ENCODE results near the gene OBP2B.

The OBP2B gene

GRCh38 chr9:133163504-133164172, 45.4 kb downstream of the OBP2B start, which contains the start of gene GBGT1:
Gene GBGT1 (minus strand): TSS chr9:133163914. CDS start chr9:133162412, 1,502 bp downstream.
- Histone ChIP-seq H3K36me3 (ENCODE audit: insufficient read depth, low read length) (no peaks in the 10 kb centered on the region), H3K4me1 (ENCODE audit: insufficient read depth, low read length) (no peaks in the 10 kb centered on the region; the same call in 1 of the 2 replicates), H3K9ac (ENCODE audit: low read depth, low read length) (peak within 1 kb of the TSS; percentile 37), H3K27me3 (ENCODE audit: insufficient read depth, low read length) (peaks cover 24% of the 10 kb centered on the region), H3K4me3 (ENCODE audit: low read length) (peak within 1 kb of the TSS; percentile 56), H3K27ac (ENCODE audit: low read depth, low read length) (no peak within 1 kb of the TSS), H3K9me3 (ENCODE audit: insufficient read depth, low read depth, low read length) (no peaks in the 10 kb centered on the region)
- WGBS = 3% methylated on average over 56 of the region's 56 CpGs

GRCh38 chr9:133162861-133163503, 46.1 kb downstream of the OBP2B start:
- H3K4me3 ChIP-seq (ENCODE audit: low read length) = peak overlapping the region; percentile 56
- 22% methylated on average over 54 of the region's 54 CpGs for WGBS
- H3K9ac ChIP-seq (ENCODE audit: low read depth, low read length) = peak overlapping the region; percentile 37; the same call in 1 of the 2 replicates
- no peaks in the 10 kb centered on the region; the same call in 1 of the 2 replicates for H3K4me1 ChIP-seq (ENCODE audit: insufficient read depth, low read length)
- H3K27ac ChIP-seq (ENCODE audit: low read depth, low read length) = no peak overlapping the region
- peaks cover 24% of the 10 kb centered on the region for H3K27me3 ChIP-seq (ENCODE audit: insufficient read depth, low read length)
- H3K36me3 ChIP-seq (ENCODE audit: insufficient read depth, low read length) = no peaks in the 10 kb centered on the region
- no peaks in the 10 kb centered on the region for H3K9me3 ChIP-seq (ENCODE audit: insufficient read depth, low read depth, low read length)

- Histone ChIP-seq H3K9ac (ENCODE audit: low read depth, low read length) (no peak overlapping the region), H3K4me1 (ENCODE audit: insufficient read depth, low read length) (no peaks in the 10 kb centered on the region; the same call in 1 of the 2 replicates), H3K36me3 (ENCODE audit: insufficient read depth, low read length) (no peaks in the 10 kb centered on the region), H3K27ac (ENCODE audit: low read depth, low read length) (no peak overlapping the region), H3K9me3 (ENCODE audit: insufficient read depth, low read depth, low read length) (no peaks in the 10 kb centered on the region), H3K27me3 (ENCODE audit: insufficient read depth, low read length) (peaks cover 24% of the 10 kb centered on the region), H3K4me3 (ENCODE audit: low read length) (no peak overlapping the region)
- WGBS = 90% methylated on average over 4 of the region's 4 CpGs
Observed at GRCh38 chr9:133161547-133161950, 47.5 kb downstream of the OBP2B start.

DNA sequence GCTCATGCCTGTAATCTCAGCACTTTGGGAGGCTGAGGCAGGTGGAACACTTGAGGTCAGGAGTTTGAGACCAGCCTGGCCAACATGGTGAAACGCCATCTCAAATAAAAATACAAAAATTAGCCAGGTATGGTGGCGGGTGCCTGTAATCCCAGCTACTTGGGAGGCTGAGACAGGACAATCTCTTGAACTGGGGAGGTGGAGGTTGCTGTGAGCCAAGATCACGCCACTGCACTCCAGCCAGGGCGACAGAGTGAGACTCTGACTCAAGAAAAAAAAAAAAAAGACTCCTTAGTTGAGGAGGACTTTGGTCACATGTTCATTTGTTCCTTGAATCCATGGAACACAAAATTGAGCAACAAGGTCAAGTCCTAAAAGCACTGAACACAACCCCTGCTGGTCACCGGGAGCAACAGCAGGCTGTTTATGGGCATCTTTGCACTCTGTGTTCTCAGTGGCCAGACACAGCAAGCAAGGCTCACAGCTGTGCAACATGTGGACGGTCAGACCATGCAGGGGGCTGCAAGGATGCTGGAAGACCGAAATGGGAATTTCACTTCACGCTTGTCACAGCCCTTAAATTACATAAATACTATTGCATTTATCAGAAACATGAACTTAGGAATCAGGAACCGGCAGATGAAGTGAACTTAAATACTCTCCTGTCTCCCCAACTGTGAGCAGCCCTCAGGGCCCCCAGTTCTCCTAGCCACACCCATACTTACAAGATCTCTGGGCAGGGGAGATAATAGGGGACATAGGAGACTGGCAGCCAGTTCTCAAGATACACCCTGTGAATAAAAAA, 48.1 kb downstream of the OBP2B start:
- WGBS = 76% methylated on average over 9 of the region's 9 CpGs
- Histone ChIP-seq H3K9ac (ENCODE audit: low read depth, low read length) (no peak overlapping the region), H3K36me3 (ENCODE audit: insufficient read depth, low read length) (no peaks in the 10 kb centered on the region), H3K27ac (ENCODE audit: low read depth, low read length) (no peak overlapping the region), H3K4me1 (ENCODE audit: insufficient read depth, low read length) (no peaks in the 10 kb centered on the region; the same call in 1 of the 2 replicates), H3K4me3 (ENCODE audit: low read length) (no peak overlapping the region), H3K27me3 (ENCODE audit: insufficient read depth, low read length) (peaks cover 24% of the 10 kb centered on the region), H3K9me3 (ENCODE audit: insufficient read depth, low read depth, low read length) (no peaks in the 10 kb centered on the region)

- H3K27ac ChIP-seq (ENCODE audit: low read depth, low read length) = no peak overlapping the region
- peaks cover 16% of the 10 kb centered on the region for H3K27me3 ChIP-seq (ENCODE audit: insufficient read depth, low read length)
- WGBS = 92% methylated on average over 3 of the region's 3 CpGs
- no peak overlapping the region for H3K4me3 ChIP-seq (ENCODE audit: low read length)
- no peaks in the 10 kb centered on the region for H3K36me3 ChIP-seq (ENCODE audit: insufficient read depth, low read length)
- H3K9ac ChIP-seq (ENCODE audit: low read depth, low read length) = no peak overlapping the region
- no peaks in the 10 kb centered on the region for H3K4me1 ChIP-seq (ENCODE audit: insufficient read depth, low read length)
- no peaks in the 10 kb centered on the region for H3K9me3 ChIP-seq (ENCODE audit: insufficient read depth, low read depth, low read length)
Observed at GRCh38 chr9:133158695-133159094, 50.4 kb downstream of the OBP2B start.

Measured in HUES64 (cell line).